Activated CD4-positive, CD25-positive, alpha-beta regulatory T cell treated with anti-CD3 and anti-CD28 coated beads, Interleukin-2, amount 50 U/mL, for 16 hours (primary cell): Measurements from ENCODE around the gene NACC2.
"Not testable (repeated sequence)": the region's sequence is repeated elsewhere in the genome, so short reads cannot be mapped to it uniquely, and the experiment has no call there.

Experiments
- DNase-seq: peaks from one replicate; pipeline ENCODE4 v3.0.0-alpha.2; 2020; ENCODE audit warnings: low read depth, low spot score

The NACC2 gene

DNA sequence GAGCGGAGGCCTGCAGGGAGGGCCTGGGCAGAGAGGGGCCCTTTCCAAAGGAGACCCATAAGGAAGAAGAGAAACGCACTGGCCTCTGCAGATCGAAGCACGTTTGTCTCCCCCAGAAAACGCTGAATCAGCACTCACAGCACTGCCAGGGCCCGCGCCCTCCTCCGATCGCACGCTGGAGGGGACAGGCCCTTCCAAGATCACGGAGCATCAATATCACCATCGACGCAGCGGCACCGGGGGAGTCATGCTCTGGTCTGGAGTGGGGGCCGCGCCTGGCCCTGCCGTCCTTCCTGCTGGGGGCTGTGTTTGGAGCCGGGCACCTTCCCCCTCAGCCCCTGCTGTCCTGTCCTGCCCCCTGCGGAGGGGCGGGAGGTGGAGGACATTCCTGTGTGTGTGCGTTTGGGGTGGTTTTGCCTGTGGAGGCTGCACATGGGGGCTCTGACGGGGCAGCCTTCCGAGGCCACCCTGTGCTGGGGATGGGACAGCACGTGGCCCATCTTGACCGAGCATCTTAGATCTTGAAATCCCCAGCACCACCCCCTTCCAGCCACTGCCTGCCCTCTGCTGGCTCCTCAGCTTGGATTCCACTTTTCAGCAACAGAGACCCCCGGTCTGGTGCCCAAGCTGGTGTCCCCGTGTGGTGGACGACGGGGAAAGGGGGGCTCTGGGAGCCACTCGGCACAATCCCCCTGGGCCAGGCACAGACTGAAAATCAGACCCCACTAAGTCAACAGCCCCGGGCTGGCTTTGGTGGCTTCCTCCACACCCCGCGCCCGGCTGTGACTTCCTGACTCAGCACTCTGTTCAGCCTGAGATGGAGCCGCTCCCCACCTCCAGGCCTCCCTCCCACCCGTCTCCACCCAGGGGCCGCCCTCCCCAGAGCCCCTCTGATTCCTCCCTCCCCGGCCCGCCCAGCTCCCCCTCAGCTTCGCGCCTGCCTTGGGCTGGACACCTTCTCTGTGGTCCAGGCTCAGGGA, 15.3 kb upstream of the NACC2 start:
- no peak for DNase-seq

DNA sequence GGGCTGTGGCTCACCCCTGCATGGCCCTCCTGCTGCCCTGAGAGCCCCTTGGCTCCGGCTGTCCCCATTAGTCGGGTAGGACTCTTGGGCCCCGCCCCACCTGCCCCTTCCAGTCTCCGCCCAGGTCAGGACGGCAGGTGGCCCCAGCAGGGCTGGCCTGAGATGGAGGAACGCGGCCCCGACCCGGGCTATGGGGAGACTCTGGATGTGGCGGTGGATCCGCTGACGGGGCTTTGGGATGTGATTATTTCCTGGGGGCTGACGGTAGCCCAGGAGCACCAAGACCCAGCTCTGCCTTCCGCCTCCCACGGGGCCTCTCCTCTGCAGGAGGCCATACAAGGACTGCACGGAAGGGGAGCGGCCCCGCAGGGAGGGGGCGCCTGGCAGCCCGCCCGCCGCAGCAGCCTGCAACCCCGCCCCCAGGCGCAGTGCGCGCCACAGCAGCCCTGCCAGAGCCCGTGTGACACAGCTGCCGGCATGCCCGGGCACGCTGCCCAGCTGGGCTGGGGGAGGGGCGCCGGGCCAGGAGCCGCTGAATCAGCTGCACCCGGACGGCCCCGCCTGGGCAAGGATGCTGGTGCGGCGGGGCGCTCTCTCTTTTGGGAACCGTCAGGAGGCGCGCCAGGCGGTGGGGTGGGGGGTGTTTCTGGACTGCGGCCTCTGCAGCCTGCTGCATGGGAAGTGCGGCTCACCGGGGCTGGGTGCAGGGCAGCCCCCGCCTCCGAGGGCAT, 14.4 kb upstream of the NACC2 start:
- peak; percentile 79 for DNase-seq

DNA sequence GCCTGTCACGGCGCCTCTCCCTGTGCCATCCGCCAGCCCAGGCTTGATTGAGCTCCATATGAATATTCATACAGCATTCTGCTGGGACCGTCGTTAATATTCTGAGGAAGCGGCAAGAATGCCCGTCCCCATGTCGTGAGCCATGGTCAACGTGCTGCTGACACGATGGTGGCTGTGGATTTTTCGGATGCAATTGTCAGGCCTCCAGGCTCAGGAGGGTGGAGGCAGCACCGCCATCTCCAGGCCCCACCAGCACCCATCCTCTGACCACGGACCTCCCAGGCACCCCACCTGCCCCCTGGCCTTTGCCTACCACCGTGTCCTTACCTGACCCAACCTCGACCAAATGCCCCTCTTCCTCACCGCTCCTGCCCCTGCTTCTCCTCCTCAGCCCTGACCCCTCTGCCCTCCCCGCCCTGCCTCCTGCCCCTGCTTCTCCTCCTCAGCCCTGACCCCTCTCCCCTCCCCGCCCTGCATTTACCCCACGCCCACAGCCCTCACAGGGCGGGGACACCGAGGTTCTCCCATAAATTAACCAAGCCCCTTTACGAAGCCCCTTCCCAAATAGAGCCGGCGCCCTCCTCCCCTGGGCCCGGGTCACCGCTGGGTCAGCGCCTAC, 13.7 kb upstream of the NACC2 start:
- no peak for DNase-seq

DNA sequence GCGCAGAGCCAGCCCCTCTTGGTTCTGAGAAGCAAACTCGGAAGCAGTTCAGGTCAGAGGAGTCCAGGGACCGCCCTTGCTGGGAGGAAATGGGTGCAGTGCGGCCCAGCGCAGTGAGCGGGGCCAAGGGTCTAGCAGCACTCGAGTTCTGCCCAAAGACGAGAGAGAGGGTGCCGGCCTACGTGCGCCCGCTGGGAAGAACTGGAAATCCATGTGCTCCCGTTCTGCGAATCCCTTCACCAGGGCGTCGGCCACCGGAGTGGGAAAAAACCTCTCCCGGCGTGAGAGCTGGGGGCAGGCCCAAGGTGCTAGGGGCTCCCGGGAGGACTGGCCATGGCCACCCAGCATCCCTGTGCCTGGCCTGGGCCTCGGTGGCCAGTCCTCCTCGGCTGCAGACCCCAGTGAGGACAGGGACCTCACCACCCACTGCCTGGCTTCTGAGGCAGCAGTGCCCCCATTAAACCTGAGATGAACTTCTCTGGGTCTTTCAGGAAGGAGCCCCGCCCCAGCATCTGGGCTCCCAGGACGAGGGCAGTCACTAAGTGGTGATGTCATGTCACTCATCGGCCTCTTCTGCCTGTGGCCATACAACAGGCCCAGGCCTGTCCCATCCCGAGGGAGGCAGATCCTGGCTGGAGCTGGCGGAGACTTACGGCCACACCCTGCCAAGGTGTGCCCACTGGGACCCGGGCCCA, 13.0 kb upstream of the NACC2 start:
- DNase-seq: no peak

DNA sequence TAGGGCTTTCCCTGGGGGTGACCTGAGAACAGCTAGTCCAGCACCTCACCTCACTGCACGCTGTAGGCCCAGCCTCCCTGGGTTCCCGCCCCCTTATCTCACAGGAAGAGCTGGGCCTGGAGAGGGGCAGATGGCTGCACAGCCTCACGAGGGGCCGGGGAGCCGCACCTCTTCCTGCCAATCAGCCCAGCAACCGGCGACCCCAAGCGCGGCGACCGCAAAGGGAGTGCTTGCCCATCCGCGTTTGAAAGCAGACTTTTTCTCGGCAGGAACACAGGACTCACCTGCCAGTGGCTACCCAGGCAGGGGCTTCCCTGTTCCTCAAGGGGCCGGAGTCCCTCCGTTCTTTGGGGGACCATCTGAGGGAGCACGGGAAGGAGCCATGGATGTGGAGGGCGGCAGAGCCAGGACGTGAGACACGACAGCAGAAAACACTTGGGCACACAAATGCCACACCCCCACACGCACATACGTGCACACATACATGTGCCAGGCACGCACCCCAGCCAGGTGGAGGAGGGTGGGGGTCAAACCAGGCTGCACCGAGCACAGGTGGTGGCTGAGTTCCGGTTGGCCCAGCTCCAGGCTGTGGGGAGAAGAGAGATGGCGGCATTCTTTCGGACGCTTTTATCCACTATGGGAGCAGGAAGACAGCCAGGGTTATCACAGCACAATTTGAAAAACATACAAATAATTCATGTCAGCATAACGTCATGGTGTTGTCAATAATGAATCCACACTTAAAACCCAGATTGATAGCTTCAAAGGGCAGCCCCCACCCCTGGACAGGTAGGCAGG, 12.3 kb upstream of the NACC2 start:
- no peak for DNase-seq

DNA sequence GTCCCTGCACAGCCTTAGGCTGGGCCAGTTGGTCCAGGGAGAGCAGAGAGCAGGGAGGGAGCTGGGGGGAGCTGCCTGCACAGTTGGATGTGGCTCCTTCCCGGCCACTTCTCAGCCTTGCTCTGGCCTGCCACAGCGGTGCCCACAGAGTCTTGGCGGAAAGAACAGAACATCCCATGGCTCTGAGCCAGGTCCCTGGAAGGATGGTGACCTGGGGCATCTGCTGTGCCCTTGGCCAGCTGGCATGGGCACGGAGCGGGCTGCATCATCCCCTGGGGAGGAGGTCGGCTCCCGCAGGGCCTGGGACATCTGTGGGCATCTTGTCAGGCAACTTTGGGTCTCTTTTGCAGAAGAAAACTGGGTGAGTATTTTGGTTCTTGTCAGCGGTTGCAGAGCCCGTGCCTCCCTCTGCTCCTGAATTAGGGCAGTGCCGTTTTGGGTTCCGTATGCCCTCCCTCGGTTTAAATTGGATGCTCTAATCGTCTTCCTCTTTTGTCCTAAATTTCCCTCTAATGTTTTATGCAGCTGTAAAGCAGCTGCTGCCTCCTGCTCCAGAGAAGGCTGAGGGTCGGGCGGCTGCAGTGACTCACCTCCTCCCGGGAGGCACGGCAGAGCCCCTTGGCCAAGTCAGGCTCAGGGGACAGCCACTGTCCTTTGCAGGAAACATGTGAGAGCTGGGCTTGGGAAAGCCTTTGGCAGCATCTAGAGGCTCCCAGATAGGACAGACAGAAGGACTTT, 10.5 kb upstream of the NACC2 start:
- no peak for DNase-seq

DNA sequence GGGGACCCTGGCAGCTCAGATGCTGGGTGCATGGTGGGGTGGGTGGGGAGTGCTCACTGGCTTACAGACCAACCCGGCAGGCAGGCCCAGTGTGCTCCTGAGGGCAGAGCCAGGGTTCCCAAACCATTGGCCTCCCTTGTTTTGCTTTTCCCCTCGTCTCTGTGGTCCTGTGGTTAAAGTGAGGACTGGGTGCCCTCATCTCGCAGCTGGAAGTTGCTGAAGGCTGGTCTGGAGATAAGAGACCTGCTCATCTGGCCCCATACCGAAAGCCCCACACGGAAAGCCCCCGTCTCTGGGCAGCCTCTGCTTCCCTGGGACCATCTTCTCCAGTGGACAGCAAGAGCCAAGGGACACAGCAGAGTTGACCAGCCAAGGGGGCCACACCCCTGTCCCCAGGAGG, 9.8 kb upstream of the NACC2 start:
- DNase-seq: no peak

DNA sequence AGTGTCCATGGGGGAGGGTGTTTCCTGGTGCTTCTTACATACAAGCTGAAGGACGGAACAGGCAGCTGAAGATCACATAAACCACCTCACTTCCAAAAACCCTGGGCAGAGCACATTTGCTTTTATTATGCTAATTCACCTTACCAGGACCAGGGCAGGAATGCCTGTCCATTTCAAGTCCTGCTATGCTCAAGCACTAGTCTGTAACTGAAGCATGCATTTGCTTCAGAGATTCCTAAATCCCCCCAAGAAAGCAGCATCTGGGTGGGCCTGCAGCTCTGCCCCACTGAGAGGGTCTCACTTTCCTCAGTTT, 9.4 kb upstream of the NACC2 start:
- DNase-seq: no peak

DNA sequence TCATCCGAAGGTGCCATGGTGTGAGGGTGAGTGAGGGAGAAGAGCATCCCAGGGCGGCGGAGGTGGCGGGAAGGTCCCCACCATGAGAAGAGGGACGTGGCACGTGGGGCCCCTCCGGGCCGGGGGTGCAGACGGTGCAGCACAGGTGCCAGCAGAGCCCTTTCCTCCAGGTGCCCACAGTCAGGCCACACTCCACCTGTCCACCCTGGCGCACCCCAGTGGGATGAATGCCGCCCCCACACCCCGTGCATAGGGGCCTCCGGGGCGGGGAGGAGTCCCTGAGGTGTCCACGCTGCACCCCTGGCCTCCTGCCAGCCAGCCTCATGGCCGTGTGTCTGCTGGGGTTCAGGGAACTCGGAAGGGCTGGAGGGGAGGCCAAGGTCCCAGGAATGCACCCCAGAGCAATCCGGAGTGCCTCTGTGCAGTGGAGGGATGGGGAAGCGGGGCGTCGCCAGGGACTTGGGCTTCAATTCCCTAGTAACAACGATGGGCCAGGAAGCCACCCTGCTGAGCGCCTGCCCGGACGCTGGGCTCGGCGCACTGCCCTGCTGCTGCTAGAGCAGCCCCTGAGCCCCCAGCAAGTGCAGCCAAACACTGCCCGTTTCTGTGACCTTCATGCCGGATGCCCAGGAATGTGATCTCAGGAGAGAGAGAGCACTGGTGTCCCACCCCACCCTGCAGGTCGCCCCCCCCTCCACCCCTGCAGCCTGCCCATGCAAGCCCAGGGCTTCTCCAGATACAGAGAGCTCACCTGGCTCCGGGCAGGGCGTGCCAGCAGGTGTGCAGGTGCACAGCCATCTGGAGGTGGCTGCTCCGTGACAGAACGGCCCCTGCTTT, 8.8 kb upstream of the NACC2 start:
- no peak for DNase-seq

DNA sequence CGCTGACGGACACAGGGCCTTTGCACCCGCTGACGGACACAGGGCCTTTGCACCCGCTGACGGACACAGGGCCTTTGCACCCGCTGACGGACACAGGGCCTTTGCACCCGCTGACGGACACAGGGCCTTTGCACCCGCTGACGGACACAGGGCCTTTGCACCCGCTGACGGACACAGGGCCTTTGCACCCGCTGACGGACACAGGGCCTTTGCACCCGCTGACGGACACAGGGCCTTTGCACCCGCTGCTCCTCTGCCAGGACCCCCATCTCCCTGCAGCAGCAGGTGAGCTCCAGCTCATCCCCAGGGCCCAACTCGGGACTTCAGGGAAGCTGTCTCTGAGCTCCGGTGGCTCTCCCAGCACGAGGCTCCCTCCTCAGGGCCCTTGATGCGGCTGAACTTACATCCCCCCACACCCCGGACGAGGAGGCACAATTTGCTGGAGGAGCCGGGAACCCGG, 6.6 kb upstream of the NACC2 start:
- not testable (repeated sequence) for DNase-seq

DNA sequence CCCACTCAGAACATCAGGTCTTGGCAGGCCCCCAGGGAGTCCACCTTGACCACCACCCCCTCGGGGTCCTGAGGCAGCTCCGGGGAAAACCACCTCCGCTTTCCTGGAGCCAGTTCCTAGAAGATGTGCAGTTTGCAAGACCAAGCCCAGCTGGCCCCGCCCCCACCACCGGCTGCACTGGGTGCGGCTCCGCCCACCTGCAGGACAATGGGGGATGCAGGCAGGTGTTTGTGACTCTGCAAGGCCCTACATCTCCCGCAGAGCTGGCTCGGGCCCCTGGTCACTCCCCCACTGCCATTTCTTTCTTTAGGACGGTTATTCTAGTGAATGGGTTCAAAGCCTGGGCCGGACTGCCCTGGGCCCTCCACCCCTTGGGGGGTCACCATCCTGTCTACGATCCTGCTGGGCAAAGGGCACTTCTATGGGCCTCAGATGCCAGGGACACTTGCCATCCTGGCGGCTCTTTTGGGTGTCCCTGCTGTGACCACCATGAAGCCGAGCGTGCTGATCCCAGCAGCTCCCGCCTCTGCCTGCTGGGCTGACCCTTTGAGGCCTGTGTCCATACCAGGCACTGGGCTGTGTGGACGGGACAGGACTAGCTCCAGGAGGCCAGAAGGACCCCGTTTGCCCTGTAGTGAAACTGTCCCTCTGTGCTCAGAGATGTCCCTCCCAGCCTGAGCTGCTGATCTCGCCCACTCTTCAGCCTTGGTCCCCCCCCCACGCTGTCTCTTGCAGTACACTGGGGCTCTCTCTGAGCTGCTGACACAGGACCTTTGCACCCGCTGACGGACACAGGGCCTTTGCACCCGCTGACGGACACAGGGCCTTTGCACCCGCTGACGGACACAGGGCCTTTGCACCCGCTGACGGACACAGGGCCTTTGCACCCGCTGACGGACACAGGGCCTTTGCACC, 5.9 kb upstream of the NACC2 start:
- no peak for DNase-seq

DNA sequence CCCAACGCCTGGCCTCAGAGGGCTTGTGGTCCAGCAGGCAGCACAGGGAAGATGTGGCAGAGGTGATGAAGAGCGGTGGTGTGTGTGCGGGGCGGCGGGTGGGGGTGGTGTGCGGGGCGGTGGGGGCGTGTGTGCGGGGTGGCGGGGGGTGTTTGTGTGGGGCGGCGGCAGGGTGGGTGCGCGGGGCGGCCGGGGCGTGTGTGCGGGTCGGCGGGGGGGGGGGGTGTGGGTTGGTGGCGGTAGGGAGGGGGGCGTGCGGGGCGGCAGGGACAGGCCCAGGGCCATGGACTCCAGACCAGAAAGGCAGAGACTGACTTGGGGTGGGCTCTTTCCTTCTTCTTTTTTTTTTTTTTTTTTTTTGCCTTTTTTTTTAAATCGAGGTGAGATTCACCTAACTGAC, 4.5 kb upstream of the NACC2 start:
- no peak for DNase-seq

DNA sequence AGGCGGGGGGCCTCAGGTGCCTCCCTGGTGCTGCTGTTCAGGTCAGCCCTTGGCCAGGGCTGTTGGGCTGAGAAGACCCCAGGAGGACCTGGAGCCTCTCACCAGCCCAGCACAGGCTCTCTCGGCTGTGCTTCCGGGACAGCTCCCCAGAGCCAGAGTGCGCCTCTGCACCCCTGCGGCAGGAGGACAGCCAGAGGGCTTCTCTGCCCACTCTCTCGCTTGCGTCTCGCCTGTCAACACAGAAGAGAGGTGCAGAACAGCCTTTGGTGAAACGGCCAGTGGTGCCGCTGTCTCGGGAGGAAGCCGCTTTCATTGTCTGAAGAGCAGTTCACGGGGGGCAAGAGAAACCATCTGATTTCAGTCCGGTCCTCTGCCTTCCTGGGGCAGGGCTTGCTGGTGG, 3.8 kb upstream of the NACC2 start:
- no peak for DNase-seq

DNA sequence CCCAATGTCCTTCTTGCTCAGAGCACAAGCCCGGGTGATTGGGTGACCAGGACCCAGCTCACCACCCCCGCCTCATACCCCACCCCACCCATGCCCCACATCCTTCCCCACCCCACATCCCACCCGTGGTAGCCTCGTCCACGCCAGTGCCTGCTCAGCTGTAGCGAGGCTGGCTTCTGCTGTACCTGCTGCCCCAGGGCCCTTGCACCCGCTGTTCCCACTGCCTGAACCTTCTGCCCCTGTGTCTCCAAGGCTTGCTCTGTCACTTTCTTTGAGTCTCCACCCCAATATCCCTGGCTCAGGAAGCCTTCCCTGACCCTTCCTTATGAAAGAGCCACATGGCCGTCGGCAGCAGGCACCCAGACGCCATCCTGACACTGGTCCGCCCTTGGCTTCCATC, 3.1 kb upstream of the NACC2 start:
- no peak for DNase-seq

DNA sequence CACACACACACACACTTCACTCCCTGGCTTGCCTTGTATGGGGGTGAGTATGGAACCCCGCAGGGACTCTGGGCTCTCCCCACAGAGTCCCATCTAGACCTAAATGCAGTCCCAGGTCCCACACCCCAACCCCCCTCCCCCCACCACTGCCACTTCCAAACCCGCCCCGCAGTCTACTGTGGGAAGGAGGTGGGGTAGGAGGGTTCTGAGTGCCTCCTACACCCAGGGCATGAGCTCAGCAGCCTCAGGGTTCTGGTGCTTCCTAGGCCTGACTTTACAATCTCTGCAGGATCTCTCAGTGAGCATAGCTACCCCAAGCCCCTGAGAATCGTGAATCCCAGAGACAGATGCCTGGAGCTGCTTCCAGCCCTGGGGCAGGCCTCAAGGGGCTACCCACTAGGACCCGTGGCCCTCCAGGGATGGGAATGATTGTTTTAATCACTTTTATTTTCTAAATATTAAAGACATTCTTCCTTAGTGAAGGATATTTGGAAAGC, 1.5 kb upstream of the NACC2 start:
- no peak for DNase-seq

DNA sequence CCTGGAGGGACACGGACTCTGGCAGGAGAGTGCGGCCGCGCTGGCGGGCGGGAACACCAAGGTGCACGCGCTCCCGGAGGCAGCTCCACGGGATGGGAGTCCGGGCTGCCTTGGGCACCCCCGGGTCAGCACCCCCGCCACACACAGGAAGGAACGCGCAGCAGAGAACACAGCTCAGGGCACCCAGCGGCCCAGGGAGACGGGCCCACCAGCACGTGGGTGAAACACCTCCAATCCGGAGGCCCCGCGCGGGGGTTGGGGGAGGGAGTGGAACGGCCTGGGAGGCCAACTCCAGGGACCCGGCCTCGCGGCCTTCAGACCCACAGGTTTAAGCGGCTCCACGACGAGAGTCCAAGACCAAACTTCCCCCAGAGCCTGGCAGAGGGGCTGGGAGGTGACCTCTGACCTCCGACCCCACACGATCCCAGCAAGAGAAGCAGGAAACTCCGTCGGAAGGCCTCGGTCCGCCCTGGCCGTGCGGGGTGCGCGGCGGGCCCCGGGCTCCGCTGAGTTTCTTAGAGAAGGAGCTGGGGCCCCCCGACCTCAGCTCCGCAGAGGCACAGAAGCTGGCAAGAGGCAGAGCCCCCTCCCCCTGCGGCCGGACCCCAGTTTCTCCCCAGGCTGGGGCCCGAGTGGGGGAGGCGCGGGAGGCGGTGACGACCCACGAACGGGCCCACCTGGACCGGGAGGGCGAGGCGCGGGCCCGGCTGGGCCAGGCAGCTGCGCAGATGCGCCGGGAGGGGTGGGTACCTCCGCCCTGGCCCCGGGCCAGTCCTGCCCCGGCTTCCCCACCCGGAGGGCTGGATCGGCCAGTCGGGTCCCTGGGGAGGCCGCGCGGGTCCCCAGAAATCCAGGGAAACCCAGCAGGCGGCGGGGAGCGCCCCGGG, 851 bp downstream of the NACC2 start:
- DNase-seq: no peak

DNA sequence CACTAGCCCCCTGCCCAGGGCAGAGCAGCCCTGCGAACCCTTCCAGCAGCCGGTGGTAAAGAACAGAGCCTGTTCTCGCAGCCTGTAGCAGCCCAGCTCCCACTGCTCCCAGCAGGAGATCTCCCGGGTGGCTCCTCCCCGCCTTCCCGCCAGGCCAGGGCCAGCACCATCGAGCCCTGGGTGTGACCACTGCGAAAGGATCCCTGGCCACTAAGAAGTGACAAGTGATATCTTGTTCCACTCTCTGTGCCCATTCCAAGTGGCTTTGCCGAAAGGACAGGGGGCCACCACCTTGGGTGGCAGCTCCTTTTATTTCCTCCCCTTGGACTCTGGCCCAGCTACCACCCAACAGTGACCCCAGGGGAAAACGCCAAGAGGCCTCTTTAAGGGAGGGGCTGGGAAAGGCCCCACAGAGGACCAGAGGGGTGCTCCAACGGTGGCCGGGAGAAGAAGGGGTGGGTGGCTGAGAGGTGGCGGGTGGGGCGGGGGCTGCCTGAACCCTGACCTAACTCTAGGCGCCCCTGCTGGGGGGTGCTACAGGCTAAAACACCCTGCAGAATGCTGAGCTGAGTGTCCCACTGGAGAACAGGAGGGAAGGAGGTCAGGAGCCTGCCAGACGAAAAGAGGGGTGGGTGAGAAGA, 1.6 kb downstream of the NACC2 start:
- DNase-seq: no peak
